Measurements from ENCODE around the gene EME1.

EME1 gene

GRCh38 chr17:50345432-50346312, 27.4 kb upstream of the EME1 start, which contains the start of gene XYLT2:
Gene XYLT2, plus strand, starts transcription at chr17:50346126. Its CDS starts 15 bp downstream, at chr17:50346141.
- no peak for TF ChIP-seq CTCF (conservative IDR thresholded peaks at IDR 0.05)

GRCh38 chr17:50346313-50347116, 26.5 kb upstream of the EME1 start:
- peak overlapping the region; percentile 93 for H3K27ac ChIP-seq
- TF ChIP-seq CTCF (conservative IDR thresholded peaks at IDR 0.05), result no peak

More at GRCh38 chr17:50345432-50346312, 27.4 kb upstream of the EME1 start, which contains the start of gene XYLT2:
- peak within 1 kb of the TSS; percentile 93 for H3K27ac ChIP-seq

DNA sequence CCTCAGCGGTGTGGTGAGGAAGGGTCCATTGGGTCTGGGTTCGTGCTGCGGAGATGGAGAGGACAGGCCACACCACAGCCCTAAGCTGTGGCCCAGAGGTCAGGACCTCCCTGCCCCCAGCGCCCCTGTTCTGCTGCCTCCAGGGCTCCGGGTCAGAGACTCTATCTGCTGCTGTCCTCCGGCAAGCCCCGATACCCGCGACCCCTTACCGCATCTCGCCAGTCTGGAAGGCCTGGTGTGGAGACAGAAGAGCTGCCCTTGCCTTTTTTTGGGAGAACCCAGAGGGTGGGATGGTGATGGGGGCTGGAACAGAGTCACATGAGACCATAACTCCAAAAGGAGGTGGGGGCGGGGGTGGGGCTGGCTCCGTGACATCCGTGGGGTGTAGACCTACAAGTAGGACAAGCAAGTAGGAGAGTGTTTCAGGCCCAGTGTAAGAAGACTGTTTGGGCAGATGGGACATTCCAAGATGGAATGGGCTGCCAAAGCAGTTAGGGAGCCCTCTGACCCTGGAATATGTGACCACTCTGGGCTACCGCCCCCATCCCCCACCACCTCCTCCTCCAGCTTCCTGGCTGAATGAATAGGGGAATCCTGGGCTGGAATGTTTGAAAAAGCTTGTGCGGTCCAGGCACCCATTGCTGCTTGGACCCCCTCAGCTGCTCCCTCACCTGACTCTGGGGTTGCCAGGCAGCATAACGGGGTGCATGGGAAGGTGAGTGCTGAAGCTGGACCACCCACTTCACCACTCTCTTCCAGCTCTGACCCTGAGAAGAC, 25.7 kb upstream of the EME1 start:
- peak overlapping the region; percentile 93 for H3K27ac ChIP-seq

DNA sequence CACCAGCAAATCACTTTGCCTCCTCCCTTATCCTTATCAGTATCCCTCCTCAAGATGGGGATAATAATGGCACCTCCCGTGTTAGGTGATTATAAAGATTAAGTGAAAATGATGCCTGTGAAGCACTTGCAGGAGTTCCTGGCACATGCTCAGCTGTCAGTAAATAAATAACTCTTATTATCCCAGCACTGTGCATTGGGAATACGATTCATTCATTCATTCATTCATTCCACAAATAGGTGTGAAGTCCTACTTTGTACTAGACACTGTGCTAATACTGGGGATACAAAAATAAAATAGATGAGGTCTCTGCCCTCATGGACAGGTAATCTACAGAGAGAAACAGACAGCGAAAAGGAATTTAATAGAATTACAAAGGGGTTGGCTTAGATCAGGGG, 25.1 kb upstream of the EME1 start:
- no peak for TF ChIP-seq CTCF (conservative IDR thresholded peaks at IDR 0.05)
- no peak overlapping the region for H3K27ac ChIP-seq

More for the DNA sequence above, 25.7 kb upstream of the EME1 start:
- no peak for TF ChIP-seq CTCF (conservative IDR thresholded peaks at IDR 0.05)

- no peak for TF ChIP-seq CTCF (conservative IDR thresholded peaks at IDR 0.05)
- H3K27ac ChIP-seq, result no peak overlapping the region
These were observed 24.3 kb upstream of the EME1 start for GRCh38 chr17:50348522-50349242.

GRCh38 chr17:50349243-50349600, 23.8 kb upstream of the EME1 start:
- TF ChIP-seq CTCF (conservative IDR thresholded peaks at IDR 0.05), result no peak
- H3K27ac ChIP-seq, result no peak overlapping the region
